ENCODE measurements around the gene C11orf24.
"Not testable (repeated sequence)": the region's sequence is repeated elsewhere in the genome, so short reads cannot be mapped to it uniquely, and the experiment has no call there.

The C11orf24 gene

GRCh38 chr11:68298659-68299516, 27.1 kb upstream of the C11orf24 start:
- no peak for DNase-seq

GRCh38 chr11:68297812-68298658, 26.3 kb upstream of the C11orf24 start:
- DNase-seq = peak; percentile 65

- DNase-seq = no peak
Observed at GRCh38 chr11:68297494-68297811, 25.7 kb upstream of the C11orf24 start.

GRCh38 chr11:68297052-68297378, 25.2 kb upstream of the C11orf24 start:
- DNase-seq = no peak

GRCh38 chr11:68296344-68297051, 24.7 kb upstream of the C11orf24 start:
- DNase-seq = no peak

GRCh38 chr11:68295940-68296339, 24.2 kb upstream of the C11orf24 start:
- DNase-seq = no peak

GRCh38 chr11:68295271-68295670, 23.5 kb upstream of the C11orf24 start:
- DNase-seq = no peak

GRCh38 chr11:68293708-68294107, 21.9 kb upstream of the C11orf24 start:
- no peak for DNase-seq

GRCh38 chr11:68289456-68289855, 17.7 kb upstream of the C11orf24 start:
- DNase-seq = no peak

GRCh38 chr11:68287419-68287818, 15.6 kb upstream of the C11orf24 start:
- no peak for DNase-seq

GRCh38 chr11:68284588-68284987, 12.8 kb upstream of the C11orf24 start:
- not testable (repeated sequence) for DNase-seq

GRCh38 chr11:68282861-68283230, 11.1 kb upstream of the C11orf24 start:
- no peak for DNase-seq

GRCh38 chr11:68282141-68282860, 10.5 kb upstream of the C11orf24 start:
- no peak for DNase-seq

GRCh38 chr11:68279676-68280075, 7.9 kb upstream of the C11orf24 start:
- no peak for DNase-seq

GRCh38 chr11:68276861-68277260, 5.1 kb upstream of the C11orf24 start:
- no peak for DNase-seq

- DNase-seq = no peak
Observed at GRCh38 chr11:68275721-68276507, 4.1 kb upstream of the C11orf24 start.

GRCh38 chr11:68274306-68274705, 2.5 kb upstream of the C11orf24 start:
- DNase-seq = no peak

- DNase-seq = no peak
Observed at GRCh38 chr11:68273026-68273738, 1.4 kb upstream of the C11orf24 start.

GRCh38 chr11:68271023-68271780, 571 bp downstream of the C11orf24 start:
- peak; percentile 93 for DNase-seq

GRCh38 chr11:68270196-68271022, 1.4 kb downstream of the C11orf24 start:
- DNase-seq = no peak
